Fibroblast of mammary gland (primary cell): ENCODE measurements around the gene DNM3.

ENCODE experiments used
- DNase-seq: peaks from one replicate; pipeline ENCODE4 v3.0.0-alpha.2; 2010; ENCODE audit warnings: low read depth
- H3K4me3 ChIP-seq: 2 replicates; pipeline ENCODE4 v1.5.1; 2011; ENCODE audit warnings: low read depth, mild to moderate bottlenecking, low read length, moderate library complexity; ENCODE audit not compliant: control insufficient read depth
- TF ChIP-seq, protein P1 (sequence below): conservative IDR thresholded peaks from 2 replicates; pipeline ENCODE4 v1.5.1; 2011; ENCODE audit warnings: low read depth, low read length, inconsistent platforms; ENCODE audit not compliant: control insufficient read depth, insufficient read depth

Gene DNM3

DNA sequence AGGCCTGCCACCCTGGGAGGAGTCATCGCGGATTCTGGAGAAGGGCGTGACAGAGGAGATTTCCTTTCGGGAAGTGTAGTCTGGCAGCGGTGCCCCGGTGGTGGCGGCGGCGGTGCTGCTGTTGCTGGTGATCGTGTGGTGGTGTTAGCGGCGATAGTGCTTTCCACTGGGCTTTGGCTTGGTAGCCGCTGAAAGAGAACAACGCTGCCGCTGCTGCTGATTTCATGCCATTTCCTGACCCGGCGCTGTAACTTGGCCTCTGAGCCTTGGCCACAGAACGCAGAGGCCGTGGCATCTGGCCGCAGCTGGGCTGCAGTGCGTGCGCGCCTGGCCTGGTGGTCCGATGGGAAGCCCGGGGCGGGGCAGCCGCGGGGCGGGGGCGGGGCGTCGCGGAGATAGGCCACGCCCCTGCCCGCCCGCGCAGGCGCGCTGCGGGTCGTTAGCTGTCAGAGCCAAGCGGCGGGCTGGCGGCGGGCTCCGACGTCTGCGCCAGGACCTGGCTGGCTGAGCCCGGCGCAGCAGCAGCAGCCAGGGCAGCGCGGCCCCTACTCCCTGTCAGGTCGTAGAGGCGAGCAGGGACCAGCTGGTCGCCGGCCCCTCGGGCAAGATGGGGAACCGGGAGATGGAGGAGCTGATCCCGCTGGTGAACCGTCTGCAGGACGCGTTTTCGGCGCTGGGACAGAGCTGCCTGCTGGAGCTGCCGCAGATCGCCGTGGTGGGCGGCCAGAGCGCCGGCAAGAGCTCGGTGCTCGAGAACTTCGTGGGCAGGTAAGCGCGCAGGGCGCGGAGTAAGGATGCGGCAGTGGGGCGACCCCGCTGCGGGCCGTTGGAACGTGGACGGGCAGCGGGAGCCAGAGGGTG lies at the start of gene DNM3:
Gene DNM3 (plus strand): TSS at position 449 of the 861 bp plus-strand sequence. CDS start 159 bp downstream, at position 608.
- DNase-seq, result peak; percentile 87
- TF ChIP-seq, protein P1, sequence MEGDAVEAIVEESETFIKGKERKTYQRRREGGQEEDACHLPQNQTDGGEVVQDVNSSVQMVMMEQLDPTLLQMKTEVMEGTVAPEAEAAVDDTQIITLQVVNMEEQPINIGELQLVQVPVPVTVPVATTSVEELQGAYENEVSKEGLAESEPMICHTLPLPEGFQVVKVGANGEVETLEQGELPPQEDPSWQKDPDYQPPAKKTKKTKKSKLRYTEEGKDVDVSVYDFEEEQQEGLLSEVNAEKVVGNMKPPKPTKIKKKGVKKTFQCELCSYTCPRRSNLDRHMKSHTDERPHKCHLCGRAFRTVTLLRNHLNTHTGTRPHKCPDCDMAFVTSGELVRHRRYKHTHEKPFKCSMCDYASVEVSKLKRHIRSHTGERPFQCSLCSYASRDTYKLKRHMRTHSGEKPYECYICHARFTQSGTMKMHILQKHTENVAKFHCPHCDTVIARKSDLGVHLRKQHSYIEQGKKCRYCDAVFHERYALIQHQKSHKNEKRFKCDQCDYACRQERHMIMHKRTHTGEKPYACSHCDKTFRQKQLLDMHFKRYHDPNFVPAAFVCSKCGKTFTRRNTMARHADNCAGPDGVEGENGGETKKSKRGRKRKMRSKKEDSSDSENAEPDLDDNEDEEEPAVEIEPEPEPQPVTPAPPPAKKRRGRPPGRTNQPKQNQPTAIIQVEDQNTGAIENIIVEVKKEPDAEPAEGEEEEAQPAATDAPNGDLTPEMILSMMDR, result no peak
- H3K4me3 ChIP-seq, result peak within 1 kb of the TSS; percentile 76

DNA sequence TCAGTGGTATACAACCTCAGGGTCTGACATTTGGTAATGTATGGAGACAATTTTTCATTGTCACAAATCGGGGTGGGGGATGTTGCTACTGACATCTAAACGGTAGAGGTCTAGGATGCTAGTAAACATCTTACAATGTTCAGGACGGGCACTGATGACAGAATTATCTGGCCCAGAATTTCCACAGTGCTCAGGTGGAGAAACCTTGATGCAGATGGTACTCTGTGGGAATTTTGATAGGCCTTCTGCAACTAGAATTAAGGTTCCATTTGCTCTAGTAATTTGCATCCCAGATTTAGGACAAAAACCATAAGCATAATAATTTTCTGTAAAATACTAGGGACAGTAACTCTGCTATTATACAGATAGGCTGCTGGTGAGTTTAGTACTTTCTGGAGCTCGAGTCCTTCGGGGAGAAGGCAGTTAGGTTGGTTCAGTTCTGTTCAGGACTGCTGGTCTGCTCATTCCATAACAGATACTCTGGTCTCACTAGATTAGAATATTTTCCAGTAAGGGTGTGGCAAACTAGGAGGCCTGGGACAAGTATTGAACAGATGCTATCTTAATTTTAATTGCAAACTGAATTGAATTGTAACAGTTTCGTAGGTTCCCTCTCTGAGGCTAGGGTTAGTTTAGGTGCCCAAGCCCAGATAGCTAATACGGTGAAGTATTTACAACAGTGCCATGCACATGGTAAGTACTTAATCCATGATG lies 48.5 kb upstream of the DNM3 start:
- no peak overlapping the region for H3K4me3 ChIP-seq
- DNase-seq, result no peak
- TF ChIP-seq, protein P1, result no peak

DNA sequence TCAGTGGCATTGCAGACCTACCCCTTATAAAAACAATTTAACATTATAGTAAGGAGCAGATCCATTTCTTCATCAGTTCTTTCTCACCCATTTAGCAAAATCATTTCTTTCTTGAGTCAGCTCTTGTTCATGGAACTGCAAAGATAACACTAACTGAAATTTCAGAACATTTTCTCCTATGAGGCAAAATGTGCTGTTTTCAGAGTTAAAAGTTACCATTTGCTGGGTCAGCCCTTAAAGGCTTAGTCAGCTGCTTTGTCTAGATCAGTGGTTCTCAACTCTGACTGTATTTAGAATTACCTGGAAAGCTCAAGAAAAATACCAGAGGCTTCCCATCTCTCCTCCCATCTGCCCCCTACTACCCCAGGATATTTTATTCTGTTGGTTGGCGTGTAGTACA lies 47.7 kb upstream of the DNM3 start:
- no peak overlapping the region for H3K4me3 ChIP-seq
- DNase-seq, result peak; percentile 34
- TF ChIP-seq, protein P1, result no peak

DNA sequence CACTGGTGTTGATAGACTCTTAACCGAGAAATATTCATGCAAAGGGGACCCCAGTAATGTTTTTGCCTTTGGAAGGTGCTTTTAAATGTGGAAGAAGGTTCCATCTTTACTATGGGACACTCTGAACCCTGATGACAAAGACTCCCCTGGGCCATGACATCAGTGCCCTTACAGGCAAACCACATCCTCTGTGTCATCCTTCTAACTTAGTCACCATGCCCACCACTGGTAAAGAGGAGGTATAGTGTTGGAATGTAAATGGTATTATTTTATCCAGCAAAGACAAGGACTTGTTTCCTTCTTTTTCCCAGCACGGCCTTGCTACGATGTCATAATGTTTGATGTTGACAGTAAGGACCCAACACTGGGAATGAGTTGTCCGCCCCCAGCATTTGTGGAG lies 47.2 kb upstream of the DNM3 start:
- DNase-seq, result peak; percentile 89
- no peak overlapping the region for H3K4me3 ChIP-seq
- TF ChIP-seq, protein P1, result no peak

DNA sequence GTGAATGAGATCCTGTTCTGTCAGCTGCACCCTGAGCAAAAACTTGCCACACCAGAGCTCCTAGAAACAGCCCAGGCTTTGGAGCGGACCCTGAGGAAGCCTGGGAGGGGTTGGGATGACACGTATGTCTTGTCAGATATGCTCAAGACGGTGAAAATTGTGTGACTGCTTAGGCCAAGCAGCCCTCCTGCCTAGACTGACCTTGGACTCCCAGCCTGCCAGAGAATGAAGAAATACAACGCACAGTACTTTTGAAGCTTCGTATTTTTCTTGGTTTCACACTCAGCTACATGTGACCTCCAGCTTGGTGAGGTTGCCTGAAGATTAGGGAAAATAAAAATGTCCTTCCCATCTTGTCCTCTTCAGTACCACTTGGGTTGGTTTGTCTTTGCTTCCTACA lies 44.7 kb upstream of the DNM3 start:
- no peak for DNase-seq
- no peak overlapping the region for H3K4me3 ChIP-seq

DNA sequence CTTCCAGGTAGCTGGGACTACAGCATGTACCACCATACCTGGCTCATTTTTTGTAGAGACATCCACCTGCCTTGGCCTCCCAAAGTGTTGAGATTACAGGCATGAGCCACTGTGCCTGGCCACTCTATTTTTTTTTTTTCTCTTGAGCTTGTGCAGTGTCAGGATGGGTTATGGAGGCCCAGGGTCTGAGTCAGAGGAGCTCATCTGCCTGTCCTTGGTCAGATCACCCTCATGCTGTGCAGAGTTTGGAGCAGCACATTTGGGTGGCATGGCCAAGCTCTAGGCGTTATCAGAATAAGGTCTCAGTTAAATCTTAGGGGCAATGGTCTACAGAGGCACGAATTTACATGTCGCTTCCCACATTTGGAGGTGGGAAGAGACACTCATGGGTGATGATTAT lies 43.0 kb upstream of the DNM3 start:
- DNase-seq, result no peak
- no peak overlapping the region for H3K4me3 ChIP-seq
- TF ChIP-seq, protein P1, result no peak

More for the DNA sequence above, 44.7 kb upstream of the DNM3 start:
- TF ChIP-seq, protein P1, result no peak
